CD14-positive monocyte (primary cell): ENCODE measurements around the gene COMP. TPM values are rescaled to one million over a fixed set of nuclear protein-coding genes. Genes with fewer than 3 reads are reported as not detected.

ENCODE experiments used
- DNase-seq, 3 donors: peaks; one replicate each; pipeline ENCODE4 v3.0.0-alpha.2; 2011 to 2022
- H2AFZ ChIP-seq: 2 replicates; pipeline ENCODE4 v1.6.0; 2012; ENCODE audit warnings: mild to moderate bottlenecking, low read depth, low read length, inconsistent platforms; ENCODE audit not compliant: insufficient read depth, poor library complexity, severe bottlenecking
- H3K27ac ChIP-seq, 2 donors: 1 replicate in 1 of 2; 2 replicates in 1 of 2; pipeline ENCODE4 v1.5.1; 2012 to 2013; ENCODE audit warnings: low read length in 2 of 2, control low read depth in 1 of 2, inconsistent platforms in 1 of 2, low read depth in 1 of 2, mild to moderate bottlenecking in 1 of 2
- H3K27me3 ChIP-seq, 2 donors: one replicate each; pipeline versions ENCODE4 v1.6.0 to v1.6.1; 2011 to 2013; ENCODE audit warnings: low read length in 2 of 2; ENCODE audit not compliant: control insufficient read depth in 2 of 2, insufficient read depth in 2 of 2
- H3K36me3 ChIP-seq, 2 donors: replicated peaks in 1 of 2; 1 replicate in 1 of 2; 2 replicates in 1 of 2; pipeline versions ENCODE4 v1.5.1 to v1.6.1; 2012 to 2013; ENCODE audit warnings: low read length in 2 of 2, control low read depth in 1 of 2, inconsistent platforms in 1 of 2, mild to moderate bottlenecking in 1 of 2; ENCODE audit not compliant: insufficient read depth in 2 of 2, control insufficient read depth in 1 of 2
- H3K4me1 ChIP-seq, 2 donors: 1 replicate in 1 of 2; 2 replicates in 1 of 2; pipeline versions ENCODE4 v1.5.1 to v1.6.1; 2012 to 2013; ENCODE audit warnings: low read length in 2 of 2, control low read depth in 1 of 2, inconsistent platforms in 1 of 2, mild to moderate bottlenecking in 1 of 2, moderate library complexity in 1 of 2; ENCODE audit not compliant: insufficient read depth in 2 of 2, control insufficient read depth in 1 of 2
- H3K4me2 ChIP-seq: replicated peaks from 2 replicates; pipeline ENCODE3; 2012; ENCODE audit warnings: low read length, moderate library complexity, mild to moderate bottlenecking; ENCODE audit not compliant: poor library complexity, severe bottlenecking; ENCODE audit errors: extremely low read depth
- H3K4me3 ChIP-seq, 3 experiments: fragments of 200-600 bp in 1 of 3; sonication (generic) in 1 of 3; replicated peaks in 1 of 3; 1 replicate in 2 of 3; 2 replicates in 1 of 3; pipeline ENCODE4 v1.5.1; 2011 to 2013; ENCODE audit warnings: low read length in 3 of 3, mild to moderate bottlenecking in 3 of 3, control low read depth in 2 of 3, low read depth in 2 of 3, inconsistent platforms in 1 of 3, moderate library complexity in 1 of 3
- H3K79me2 ChIP-seq: 2 replicates; pipeline ENCODE4 v1.6.0; 2012; ENCODE audit warnings: mild to moderate bottlenecking, control low read depth, inconsistent platforms, low read length, moderate library complexity; ENCODE audit not compliant: insufficient read depth
- H3K9ac ChIP-seq: 2 replicates; pipeline ENCODE4 v1.6.0; 2017; ENCODE audit warnings: low read length, mild to moderate bottlenecking; ENCODE audit not compliant: insufficient read depth, poor library complexity, severe bottlenecking
- H3K9me3 ChIP-seq, 2 donors: replicated peaks in 1 of 2; 1 replicate in 1 of 2; 2 replicates in 1 of 2; pipeline versions ENCODE4 v1.5.1 to v1.6.1; 2012 to 2013; ENCODE audit warnings: low read length in 2 of 2, control low read depth in 1 of 2; ENCODE audit not compliant: control insufficient read depth in 1 of 2, insufficient read depth in 1 of 2
- H4K20me1 ChIP-seq: 2 replicates; pipeline ENCODE4 v1.6.0; 2012; ENCODE audit warnings: mild to moderate bottlenecking, low read length, control low read depth, moderate library complexity; ENCODE audit not compliant: insufficient read depth
- H3K27ac Mint-ChIP-seq, 7 donors: one replicate each; pipeline ENCODE4 v1.8.0; 2020; ENCODE audit warnings: mild to moderate bottlenecking in 7 of 7, mixed read lengths in 7 of 7, moderate library complexity in 6 of 7, inconsistent platforms in 2 of 7
- H3K27me3 Mint-ChIP-seq, 3 donors: one replicate each; pipeline ENCODE4 v1.8.0; 2021 to 2022; ENCODE audit warnings: low read depth in 3 of 3, mild to moderate bottlenecking in 3 of 3, mixed read lengths in 3 of 3, moderate library complexity in 3 of 3, inconsistent platforms in 1 of 3
- H3K36me3 Mint-ChIP-seq, 2 donors: one replicate each; pipeline ENCODE4 v1.8.0; 2020; ENCODE audit warnings: mixed read lengths in 2 of 2, inconsistent platforms in 1 of 2, mild to moderate bottlenecking in 1 of 2
- H3K4me1 Mint-ChIP-seq: one replicate; pipeline ENCODE4 v1.8.0; 2020; ENCODE audit warnings: mild to moderate bottlenecking, mixed read lengths
- H3K4me3 Mint-ChIP-seq, 2 donors: one replicate each; pipeline ENCODE4 v1.8.0; 2020; ENCODE audit warnings: mild to moderate bottlenecking in 2 of 2, mixed read lengths in 2 of 2, moderate library complexity in 1 of 2
- H3K9me3 Mint-ChIP-seq, 7 donors: one replicate each; pipeline ENCODE4 v1.8.0; 2020 to 2022; ENCODE audit warnings: mixed read lengths in 7 of 7, mild to moderate bottlenecking in 6 of 7, moderate library complexity in 6 of 7, inconsistent platforms in 2 of 7
- WGBS: methylation state at CpG from one replicate; pipeline ENCODE4 v1.1.5; 2013; ENCODE audit warnings: missing lambda C conversion rate; ENCODE audit not compliant: insufficient coverage; 5-methylcytosine and 5-hydroxymethylcytosine counted together
- intact Hi-C, 2 donors: fragments of 100-400 bp; cut with micrococcal nuclease; formaldehyde crosslinking; loops; one replicate each; pipeline versions ENCODE4 v1.15.0 to v1.15.1; 2023
- polyA plus RNA-seq, 3 donors: library from polyadenylated mRNA; depleted of rRNA in 1 of 3; unstranded in 2 of 3; stranded (reverse) in 1 of 3; fragments of 300-500 nt in 2 of 3; fragments of >200 nt in 1 of 3; fragmentation: Illumina TruSeq in 2 of 3; gene quantifications; 1 replicate in 2 of 3; 2 replicates in 1 of 3; pipeline ENCODE4 v1.2.3, GENCODE V29; 2012 to 2021
- TF ChIP-seq, protein P1 (sequence below): fragments of 200-600 bp; IDR thresholded peaks from one replicate; pipeline ENCODE4 v1.8.0; 2022; ENCODE audit warnings: antibody characterized with exemption, mild to moderate bottlenecking

The COMP gene
- polyA plus RNA-seq, 3 donors: not detected

GRCh38 chr19:18760440-18761383 lies 30.4 kb downstream of the COMP start:
- Histone ChIP-seq H3K27me3 (no peaks in the 10 kb centered on the region), H4K20me1 (no peaks in the 10 kb centered on the region), H3K27ac (no peak overlapping the region), H3K36me3 (peaks cover 0 to 9% of the 10 kb centered on the region in 2 donors), H3K4me2 (no peak overlapping the region), H3K4me1 (no peaks in the 10 kb centered on the region), H3K9ac (no peak overlapping the region), H3K4me3 (no peak overlapping the region), H2AFZ (no peak overlapping the region), H3K79me2 (no peaks in the 10 kb centered on the region), H3K9me3 (no peaks in the 10 kb centered on the region)
- no peak for DNase-seq
- peaks cover 8 to 14% of the 10 kb centered on the region in 2 donors for H3K36me3 Mint-ChIP-seq
- no peaks in the 10 kb centered on the region for H3K4me1 Mint-ChIP-seq
- peaks cover 0 to 2% (median 2%) of the 10 kb centered on the region in 3 donors for H3K27me3 Mint-ChIP-seq
- intact Hi-C loops: no loop called here
- 94% methylated on average over 22 of the region's 27 CpGs for WGBS
- no peak overlapping the region for H3K27ac Mint-ChIP-seq
- H3K9me3 Mint-ChIP-seq: no peaks in the 10 kb centered on the region
- TF ChIP-seq, protein P1, sequence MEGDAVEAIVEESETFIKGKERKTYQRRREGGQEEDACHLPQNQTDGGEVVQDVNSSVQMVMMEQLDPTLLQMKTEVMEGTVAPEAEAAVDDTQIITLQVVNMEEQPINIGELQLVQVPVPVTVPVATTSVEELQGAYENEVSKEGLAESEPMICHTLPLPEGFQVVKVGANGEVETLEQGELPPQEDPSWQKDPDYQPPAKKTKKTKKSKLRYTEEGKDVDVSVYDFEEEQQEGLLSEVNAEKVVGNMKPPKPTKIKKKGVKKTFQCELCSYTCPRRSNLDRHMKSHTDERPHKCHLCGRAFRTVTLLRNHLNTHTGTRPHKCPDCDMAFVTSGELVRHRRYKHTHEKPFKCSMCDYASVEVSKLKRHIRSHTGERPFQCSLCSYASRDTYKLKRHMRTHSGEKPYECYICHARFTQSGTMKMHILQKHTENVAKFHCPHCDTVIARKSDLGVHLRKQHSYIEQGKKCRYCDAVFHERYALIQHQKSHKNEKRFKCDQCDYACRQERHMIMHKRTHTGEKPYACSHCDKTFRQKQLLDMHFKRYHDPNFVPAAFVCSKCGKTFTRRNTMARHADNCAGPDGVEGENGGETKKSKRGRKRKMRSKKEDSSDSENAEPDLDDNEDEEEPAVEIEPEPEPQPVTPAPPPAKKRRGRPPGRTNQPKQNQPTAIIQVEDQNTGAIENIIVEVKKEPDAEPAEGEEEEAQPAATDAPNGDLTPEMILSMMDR: no peak
- no peak overlapping the region for H3K4me3 Mint-ChIP-seq

- peaks cover 0 to 16% of the 10 kb centered on the region in 2 donors for H3K36me3 ChIP-seq
- no peaks in the 10 kb centered on the region for H4K20me1 ChIP-seq
- no peaks in the 10 kb centered on the region for H3K4me1 ChIP-seq
- no peaks in the 10 kb centered on the region for H3K9me3 ChIP-seq
- intact Hi-C loops: no loop called here
- H3K4me2 ChIP-seq: no peak overlapping the region
- TF ChIP-seq, protein P1: no peak
- peaks cover 0 to 2% (median 2%) of the 10 kb centered on the region in 3 donors for H3K27me3 Mint-ChIP-seq
- H3K36me3 Mint-ChIP-seq: peaks cover 8 to 16% of the 10 kb centered on the region in 2 donors
- no peak overlapping the region for H3K9ac ChIP-seq
- no peaks in the 10 kb centered on the region for H3K9me3 Mint-ChIP-seq
- DNase-seq: no peak
- H3K27ac Mint-ChIP-seq: no peak overlapping the region
- no peak overlapping the region for H2AFZ ChIP-seq
- H3K27me3 ChIP-seq: no peaks in the 10 kb centered on the region
- no peaks in the 10 kb centered on the region for H3K79me2 ChIP-seq
- no peak overlapping the region for H3K4me3 Mint-ChIP-seq
- no peaks in the 10 kb centered on the region for H3K4me1 Mint-ChIP-seq
- WGBS: 96% methylated on average over 22 of the region's 22 CpGs
- no peak overlapping the region for H3K4me3 ChIP-seq
- no peak overlapping the region for H3K27ac ChIP-seq
Measured at GRCh38 chr19:18759995-18760426, 31.1 kb downstream of the COMP start.
